GM12865 (cell line): ENCODE measurements around the gene VIP.

Source experiments
- DNase-seq: peaks from one replicate; pipeline ENCODE4 v3.0.0; 2010; ENCODE audit warnings: low read depth
- H3K4me3 ChIP-seq: 2 replicates; pipeline ENCODE4 v1.5.1; 2011; ENCODE audit warnings: mild to moderate bottlenecking, low read depth, low read length, control low read depth
- CTCF ChIP-seq: IDR thresholded peaks from 2 replicates; pipeline ENCODE4 v1.5.1; 2011; ENCODE audit warnings: low read length, control low read depth, low read depth, inconsistent platforms; ENCODE audit not compliant: insufficient read depth; ENCODE audit errors: missing control alignments

Gene VIP

GRCh38 chr6:152775428-152775827 is 24.8 kb downstream of the VIP start:
- DNase-seq: no peak
- no peak overlapping the region for H3K4me3 ChIP-seq
- no peak for TF ChIP-seq CTCF

- no peak for DNase-seq
- no peak for TF ChIP-seq CTCF
- no peak overlapping the region for H3K4me3 ChIP-seq
Measured at GRCh38 chr6:152776833-152777232, 26.2 kb downstream of the VIP start.

- H3K4me3 ChIP-seq: no peak overlapping the region
- no peak for TF ChIP-seq CTCF
- DNase-seq: peak; percentile 17
Measured at GRCh38 chr6:152783217-152783878, 32.8 kb downstream of the VIP start.

GRCh38 chr6:152794696-152795095 is 44.1 kb downstream of the VIP start:
- no peak for TF ChIP-seq CTCF
- H3K4me3 ChIP-seq: no peak overlapping the region
- DNase-seq: no peak

- H3K4me3 ChIP-seq: no peak overlapping the region
- DNase-seq: no peak
- TF ChIP-seq CTCF: no peak
Measured at GRCh38 chr6:152804150-152804549, 53.6 kb downstream of the VIP start.
